Aorta (tissue), 5 donors: Measurements from ENCODE around the gene DYNC1I1. TPM values are rescaled to one million over a fixed set of nuclear protein-coding genes. Genes with fewer than 3 reads are reported as not detected.

ENCODE experiments used
- ATAC-seq: fragments of 200-7000 bp; cut with Tn5 transposase; one replicate; pipeline ENCODE4 v1.9.1; 2022; ENCODE audit warnings: moderate library complexity; ENCODE audit not compliant: low FRiP score
- DNase-seq, 2 donors: peaks; one replicate each; pipeline ENCODE4 v3.0.0-alpha.2; 2020
- H3K27ac ChIP-seq, 2 donors: one replicate each; pipeline ENCODE4 v1.5.1; 2013; ENCODE audit warnings: low read length in 2 of 2, mild to moderate bottlenecking in 2 of 2, moderate library complexity in 2 of 2, control low read depth in 1 of 2, inconsistent platforms in 1 of 2, low read depth in 1 of 2
- H3K27me3 ChIP-seq, 2 donors: one replicate each; pipeline ENCODE4 v1.6.1; 2013; ENCODE audit warnings: control low read depth in 1 of 2, low read length in 1 of 2, mild to moderate bottlenecking in 1 of 2, moderate library complexity in 1 of 2; ENCODE audit not compliant: insufficient read depth in 2 of 2, control insufficient read depth in 1 of 2
- H3K36me3 ChIP-seq, 2 donors: one replicate each; pipeline ENCODE4 v1.6.1; 2013; ENCODE audit warnings: control low read depth in 1 of 2, low read length in 1 of 2, mild to moderate bottlenecking in 1 of 2; ENCODE audit not compliant: insufficient read depth in 2 of 2, control insufficient read depth in 1 of 2
- H3K4me1 ChIP-seq, 2 donors: one replicate each; pipeline ENCODE4 v1.6.1; 2013; ENCODE audit warnings: low read length in 2 of 2, control low read depth in 1 of 2, mild to moderate bottlenecking in 1 of 2, moderate library complexity in 1 of 2; ENCODE audit not compliant: insufficient read depth in 2 of 2, control insufficient read depth in 1 of 2
- H3K4me3 ChIP-seq, 2 donors: one replicate each; pipeline ENCODE4 v1.5.1; 2013; ENCODE audit warnings: low read length in 2 of 2, control low read depth in 1 of 2, mild to moderate bottlenecking in 1 of 2
- H3K9me3 ChIP-seq: one replicate; pipeline ENCODE4 v1.6.1; 2013; ENCODE audit warnings: mild to moderate bottlenecking, low read length; ENCODE audit not compliant: control insufficient read depth
- WGBS, 2 donors: extraction: QIAGEN DNeasy Blood & Tissue Kit; methylation state at CpG; one replicate each; pipeline ENCODE4 v1.1.7; 2013; 5-methylcytosine and 5-hydroxymethylcytosine counted together
- intact Hi-C, 2 donors: fragments of 100-400 bp; cut with DNase I; formaldehyde crosslinking; loops; one replicate each; pipeline versions ENCODE4 v1.14.2 to v1.15.0; 2022
- polyA plus RNA-seq, 2 donors: library from polyadenylated mRNA; stranded (reverse); fragments of 200-250 nt; gene quantifications; one replicate each; pipeline ENCODE4 v1.2.3, GENCODE V29; 2013
- total RNA-seq, 2 donors: library from RNA; stranded (reverse); fragmentation: NEBNext Ultra II Directional; extraction: Animal tissue kit (Norgen Biotek cat#: 25700); gene quantifications; one replicate each; pipeline ENCODE4 v1.2.1, GENCODE V29; 2021
- donor health status: healthy with polysubstance abuse.
- donor health status: Bipolar disorder and iron deficiency.
- donor health status: DM: no; HTN: no; CAD: no.
- donor health status: DM: no; HTN: no; CAD: no.
- donor health status: DM: yes; HTN: yes; CAD: no.

Gene DYNC1I1
- total and polyA plus RNA-seq, 4 donors: 7.4 to 13.3 (median 11.3) TPM

DNA sequence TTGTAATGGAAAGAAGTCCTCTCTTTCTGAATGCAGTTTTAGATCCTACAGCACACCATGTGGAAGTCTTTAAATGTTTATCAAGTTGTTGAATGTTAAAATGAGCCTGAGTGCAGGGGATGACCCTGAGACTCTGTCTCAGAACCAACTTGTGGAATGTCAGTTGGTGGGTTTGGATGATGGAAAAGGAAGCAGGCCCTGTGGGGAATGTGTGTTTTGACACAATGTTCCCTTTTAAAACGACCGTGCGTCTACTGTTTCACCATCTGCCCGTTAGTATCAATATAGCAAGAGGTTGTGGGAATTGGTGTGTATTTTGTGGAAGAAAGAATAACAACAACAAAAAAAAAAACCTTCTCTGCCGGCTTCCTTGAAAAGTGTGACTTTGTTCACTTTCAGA lies 8.3 kb downstream of the DYNC1I1 start:
- WGBS, 2 donors: 69 to 70% methylated on average over 5 of the region's 5 CpGs
- Histone ChIP-seq H3K27ac (no peak overlapping the region), H3K27me3 (no peaks in the 10 kb centered on the region), H3K36me3 (no peaks in the 10 kb centered on the region), H3K4me3 (no peak overlapping the region), H3K9me3 (peaks cover 3% of the 10 kb centered on the region), H3K4me1 (peaks cover 4 to 7% of the 10 kb centered on the region in 2 donors)
- intact Hi-C loops: no loop called here
- ATAC-seq: no peak
- no peak for DNase-seq

DNA sequence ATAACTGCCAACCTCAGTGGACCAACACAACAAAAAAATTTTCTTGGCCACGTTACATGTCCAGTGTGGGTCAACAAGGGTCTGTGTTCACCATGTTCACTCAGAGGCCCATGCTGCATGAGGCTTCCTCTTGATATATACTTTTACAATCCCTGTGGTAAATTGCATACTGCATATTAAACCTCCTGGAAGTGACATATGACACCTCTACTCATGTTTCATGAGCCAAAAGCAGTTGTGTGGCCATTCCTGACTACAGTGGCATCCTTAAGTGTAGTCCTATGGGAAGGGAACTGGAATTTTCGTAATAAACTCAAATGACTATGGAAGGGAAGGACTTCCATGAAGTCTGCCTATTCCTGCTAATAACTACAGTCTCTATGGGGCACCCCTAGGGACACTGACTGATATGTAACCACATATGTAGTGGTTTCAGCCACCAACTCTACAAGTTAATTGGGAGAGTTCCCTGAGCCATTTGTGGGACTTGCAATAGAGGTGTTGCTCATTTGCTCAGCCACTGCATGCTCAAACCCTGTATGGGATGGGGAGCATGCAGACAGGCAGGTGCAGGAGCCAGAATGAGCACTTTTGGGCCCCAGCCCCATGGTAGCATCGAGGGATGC lies 9.7 kb downstream of the DYNC1I1 start:
- 86 to 93% methylated on average over 3 of the region's 3 CpGs for WGBS, 2 donors
- intact Hi-C loops: no loop called here

DNA sequence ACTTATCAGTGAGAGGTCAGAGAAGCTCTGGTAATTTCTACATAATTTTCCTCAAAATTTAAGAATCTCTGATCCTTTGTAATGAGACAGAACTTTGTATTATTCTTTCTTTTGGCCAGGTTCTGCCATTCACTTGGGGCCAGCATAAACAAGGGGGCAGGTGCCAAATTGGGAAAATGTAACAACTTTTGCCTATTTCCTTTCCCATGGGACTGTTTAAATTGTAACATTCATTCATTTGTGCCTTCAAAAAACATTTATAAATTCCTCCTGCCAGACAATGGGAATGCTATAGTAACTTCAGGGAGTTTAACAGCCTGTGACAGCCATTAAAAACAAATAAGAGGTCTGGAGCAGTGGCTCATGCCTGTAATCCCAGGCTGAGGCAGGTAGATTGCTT lies 12.4 kb downstream of the DYNC1I1 start:
- H3K4me1 ChIP-seq: peaks cover 5 to 7% of the 10 kb centered on the region in 2 donors
- intact Hi-C loops: no loop called here
- no peak for ATAC-seq
- no peaks in the 10 kb centered on the region for H3K27me3 ChIP-seq
- H3K27ac ChIP-seq: no peak overlapping the region
- peaks cover 0 to 1% of the 10 kb centered on the region in 2 donors for H3K36me3 ChIP-seq
- H3K9me3 ChIP-seq: peaks cover 3% of the 10 kb centered on the region
- no peak for DNase-seq
- H3K4me3 ChIP-seq: no peak overlapping the region

More for the DNA sequence above, 9.7 kb downstream of the DYNC1I1 start:
- DNase-seq: no peak
- Histone ChIP-seq H3K27ac (no peak overlapping the region), H3K4me3 (no peak overlapping the region), H3K9me3 (peaks cover 3% of the 10 kb centered on the region), H3K36me3 (peaks cover 0 to 1% of the 10 kb centered on the region in 2 donors), H3K4me1 (peaks cover 6 to 7% of the 10 kb centered on the region in 2 donors), H3K27me3 (no peaks in the 10 kb centered on the region)
- ATAC-seq: no peak

DNA sequence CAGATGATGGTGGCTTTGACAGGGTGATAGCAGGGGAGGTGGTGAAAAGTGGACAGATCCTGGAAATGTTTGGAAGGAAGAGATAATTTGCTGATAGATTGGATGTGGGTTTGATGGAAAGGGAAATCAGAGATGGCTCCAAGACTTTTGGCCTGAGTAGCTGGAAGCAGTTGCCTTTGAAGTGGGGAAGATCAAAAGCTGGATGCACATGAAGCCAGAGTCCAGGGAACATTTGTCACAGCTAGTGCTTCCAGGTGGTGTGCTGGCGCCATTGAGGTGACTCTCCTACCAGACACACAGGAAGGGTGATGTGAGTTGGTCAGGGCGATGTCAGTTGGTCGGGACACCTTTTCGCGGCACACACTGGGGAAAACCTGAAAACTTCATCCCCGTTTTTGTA lies 15.9 kb downstream of the DYNC1I1 start:
- H3K4me1 ChIP-seq: peaks cover 3 to 5% of the 10 kb centered on the region in 2 donors
- intact Hi-C loops: no loop called here
- H3K4me3 ChIP-seq: no peak overlapping the region
- H3K27me3 ChIP-seq: no peaks in the 10 kb centered on the region
- H3K27ac ChIP-seq: no peak overlapping the region
- no peaks in the 10 kb centered on the region for H3K9me3 ChIP-seq
- H3K36me3 ChIP-seq: peaks cover 0 to 1% of the 10 kb centered on the region in 2 donors
- no peak for ATAC-seq
- 97 to 100% methylated on average over 6 of the region's 6 CpGs for WGBS, 2 donors
- DNase-seq: no peak

DNA sequence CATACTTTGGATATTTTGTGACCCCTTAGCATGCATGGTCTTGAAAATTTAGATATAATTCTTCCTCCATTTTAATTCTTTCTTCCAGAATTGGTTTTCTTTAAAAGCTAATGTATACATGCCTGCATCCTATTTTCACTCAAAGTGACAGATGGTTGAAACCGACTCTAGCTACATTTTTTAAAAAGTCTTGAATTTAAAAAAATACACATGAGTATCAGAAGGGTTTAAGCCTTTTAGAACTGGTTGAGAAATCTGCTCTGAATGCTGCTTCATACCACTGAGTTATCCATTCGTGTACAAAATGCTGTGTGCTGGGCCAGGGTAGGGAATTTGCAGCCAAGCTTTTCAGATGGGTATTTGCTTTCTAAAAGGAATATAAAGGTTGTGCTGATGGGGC lies 16.5 kb downstream of the DYNC1I1 start:
- ATAC-seq (no peak), DNase-seq (no peak)
- H3K27me3 ChIP-seq: no peaks in the 10 kb centered on the region
- WGBS, 2 donors: 34 to 44% methylated on average over 2 of the region's 2 CpGs
- peaks cover 3 to 5% of the 10 kb centered on the region in 2 donors for H3K4me1 ChIP-seq
- peaks cover 0 to 1% of the 10 kb centered on the region in 2 donors for H3K36me3 ChIP-seq
- no peaks in the 10 kb centered on the region for H3K9me3 ChIP-seq
- H3K4me3 ChIP-seq: no peak overlapping the region
- no peak overlapping the region for H3K27ac ChIP-seq
- intact Hi-C loops: no loop called here

DNA sequence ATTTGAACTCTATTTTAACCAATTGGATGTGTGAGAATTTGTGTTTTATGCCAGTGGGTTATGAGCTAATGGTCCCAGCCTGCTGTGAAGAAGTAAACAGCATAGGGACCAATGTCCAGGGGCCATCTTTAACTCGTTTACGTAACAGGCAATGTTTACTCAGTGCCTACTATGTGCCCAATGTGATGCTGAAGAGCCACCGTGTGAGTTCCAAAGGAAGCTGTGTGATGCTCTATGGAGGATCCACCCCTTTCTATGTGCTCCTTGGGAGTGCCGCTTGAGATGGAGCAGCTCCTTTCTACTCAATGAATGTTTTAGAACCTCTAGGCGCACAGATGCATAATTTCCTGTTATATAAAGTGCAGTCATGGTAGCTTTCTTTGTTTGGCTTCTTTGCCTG lies 21.3 kb downstream of the DYNC1I1 start:
- 88 to 90% methylated on average over 5 of the region's 5 CpGs for WGBS, 2 donors
- H3K4me1 ChIP-seq: peaks cover 0 to 2% of the 10 kb centered on the region in 2 donors
- DNase-seq: no peak
- no peak for ATAC-seq
- no peaks in the 10 kb centered on the region for H3K36me3 ChIP-seq
- no peak overlapping the region for H3K4me3 ChIP-seq
- H3K27me3 ChIP-seq: no peaks in the 10 kb centered on the region
- no peak overlapping the region for H3K27ac ChIP-seq
- intact Hi-C loops: loop anchor here in 1 of 2 donors (10.0 kb wide), 1 partner anchor 69 kb away; no protein-coding TSS in a partner anchor
- no peaks in the 10 kb centered on the region for H3K9me3 ChIP-seq

DNA sequence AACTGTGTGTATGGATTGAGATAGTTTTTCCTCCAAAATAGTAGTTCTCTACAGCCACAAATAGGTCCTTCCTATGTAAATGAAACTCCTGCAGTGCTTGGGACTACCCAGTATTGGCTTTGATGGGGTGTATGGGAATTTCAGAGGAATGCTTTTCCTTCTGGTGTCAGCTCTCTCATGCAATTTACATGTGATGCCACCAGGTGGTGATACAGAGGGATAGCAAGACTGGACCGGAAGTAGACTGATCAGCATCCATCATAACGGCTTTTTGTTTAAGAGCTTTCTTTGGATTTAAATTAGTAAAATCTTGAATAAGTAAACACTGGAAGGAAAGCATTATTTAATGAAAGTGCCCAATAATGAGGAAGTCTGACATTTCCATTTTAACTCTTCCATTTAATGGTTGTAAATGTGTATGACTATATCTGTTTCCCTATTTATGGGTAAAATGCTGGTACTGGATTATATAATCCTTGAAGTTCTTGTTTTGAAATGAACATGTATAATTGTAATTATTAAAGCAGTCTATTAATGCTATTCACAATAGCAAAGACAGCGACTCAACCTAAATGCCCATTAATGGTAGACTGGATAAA lies 22.7 kb downstream of the DYNC1I1 start:
- 77 to 82% methylated on average over 3 of the region's 3 CpGs for WGBS, 2 donors
- Histone ChIP-seq H3K4me3 (no peak overlapping the region), H3K4me1 (peaks cover 0 to 3% of the 10 kb centered on the region in 2 donors), H3K27me3 (no peaks in the 10 kb centered on the region), H3K36me3 (no peaks in the 10 kb centered on the region), H3K9me3 (no peaks in the 10 kb centered on the region), H3K27ac (no peak overlapping the region)
- DNase-seq (no peak), ATAC-seq (no peak)
- intact Hi-C loops: loop anchor here in 1 of 2 donors (10.0 kb wide), 1 partner anchor 70 kb away; no protein-coding TSS in a partner anchor

DNA sequence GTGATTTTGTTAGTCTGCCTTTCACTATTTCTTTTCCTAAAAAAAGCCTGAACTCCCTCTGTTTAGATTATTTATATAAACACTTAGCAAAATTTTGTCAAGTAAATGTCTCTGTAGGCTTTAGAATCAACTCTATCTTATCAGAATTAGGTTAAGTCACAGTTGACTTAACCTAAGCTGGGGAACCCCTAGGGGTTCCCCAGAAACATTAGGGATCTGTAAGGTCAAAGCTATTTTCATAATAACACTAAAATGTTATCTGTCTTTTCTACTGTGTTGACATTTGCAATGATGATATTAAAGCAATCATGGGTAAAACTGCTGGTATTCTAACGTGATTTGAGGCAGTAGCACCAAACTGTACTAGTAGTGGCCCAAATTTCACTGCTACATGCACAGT lies 24.3 kb downstream of the DYNC1I1 start:
- Histone ChIP-seq H3K27me3 (no peaks in the 10 kb centered on the region), H3K4me3 (no peak overlapping the region), H3K36me3 (no peaks in the 10 kb centered on the region), H3K4me1 (peaks cover 2 to 3% of the 10 kb centered on the region in 2 donors), H3K27ac (no peak overlapping the region), H3K9me3 (no peaks in the 10 kb centered on the region)
- ATAC-seq (no peak), DNase-seq (no peak)
- 55 to 57% methylated on average over 1 of the region's 1 CpG for WGBS, 2 donors
- intact Hi-C loops: loop anchor here in 1 of 2 donors (10.0 kb wide), 1 partner anchor 72 kb away; no protein-coding TSS in a partner anchor

DNA sequence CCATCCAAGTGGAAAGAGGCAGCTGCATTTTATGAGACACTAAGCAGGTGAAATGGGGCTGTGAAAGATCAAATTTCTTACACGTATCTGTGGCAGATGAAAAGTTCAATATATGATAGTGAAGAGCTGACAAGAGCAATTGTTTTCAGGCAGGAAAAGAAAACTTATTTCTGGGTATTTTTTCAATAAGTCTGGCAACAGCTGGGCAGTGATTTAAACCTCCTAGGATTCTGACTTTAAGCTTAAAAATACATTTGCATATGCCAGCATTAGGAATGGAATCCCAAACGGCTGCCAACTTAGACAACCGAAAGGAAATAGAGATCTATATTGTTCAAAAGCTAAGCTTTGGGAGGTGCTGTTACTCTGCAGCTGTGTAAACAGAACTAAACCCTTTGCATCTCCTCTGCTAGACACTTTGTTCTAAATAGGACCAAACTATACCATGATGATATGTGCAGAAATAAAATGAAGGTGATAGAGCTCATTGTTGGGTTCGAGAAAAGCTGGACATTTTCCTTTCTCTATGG lies 26.1 kb downstream of the DYNC1I1 start:
- peaks cover 3 to 6% of the 10 kb centered on the region in 2 donors for H3K4me1 ChIP-seq
- no peak for ATAC-seq
- no peaks in the 10 kb centered on the region for H3K9me3 ChIP-seq
- intact Hi-C loops: loop anchor here in 1 of 2 donors (10.0 kb wide), 1 partner anchor 74 kb away; no protein-coding TSS in a partner anchor
- no peaks in the 10 kb centered on the region for H3K36me3 ChIP-seq
- no peak overlapping the region for H3K4me3 ChIP-seq
- no peaks in the 10 kb centered on the region for H3K27me3 ChIP-seq
- WGBS, 2 donors: 17 to 21% methylated on average over 4 of the region's 4 CpGs
- DNase-seq: no peak
- H3K27ac ChIP-seq: no peak overlapping the region
